Activated T-cell treated with anti-CD3 and anti-CD28 coated beads, Interleukin-2, amount 50 U/mL, for 24 hours (primary cell): ENCODE data around the gene TSC2.
"Not testable (repeated sequence)": the region's sequence is repeated elsewhere in the genome, so short reads cannot be mapped to it uniquely, and the experiment has no call there.

Experiments
- DNase-seq: peaks from one replicate; pipeline ENCODE4 v3.0.0-alpha.2; 2020
- H3K27ac Mint-ChIP-seq: 2 replicates; pipeline ENCODE4 v1.8.0; 2020; ENCODE audit warnings: mild to moderate bottlenecking, mixed read lengths
- H3K27me3 Mint-ChIP-seq: 2 replicates; pipeline ENCODE4 v1.8.0; 2020; ENCODE audit warnings: mixed read lengths
- H3K36me3 Mint-ChIP-seq: 2 replicates; pipeline ENCODE4 v1.8.0; 2020; ENCODE audit warnings: low read depth, mixed read lengths
- H3K4me1 Mint-ChIP-seq: 2 replicates; pipeline ENCODE4 v1.8.0; 2020; ENCODE audit warnings: low read depth, mixed read lengths
- H3K4me3 Mint-ChIP-seq: 2 replicates; pipeline ENCODE4 v1.8.0; 2020; ENCODE audit warnings: mild to moderate bottlenecking, moderate library complexity, mixed read lengths
- H3K9me3 Mint-ChIP-seq: 2 replicates; pipeline ENCODE4 v1.8.0; 2020; ENCODE audit warnings: mixed read lengths

Gene TSC2

DNA sequence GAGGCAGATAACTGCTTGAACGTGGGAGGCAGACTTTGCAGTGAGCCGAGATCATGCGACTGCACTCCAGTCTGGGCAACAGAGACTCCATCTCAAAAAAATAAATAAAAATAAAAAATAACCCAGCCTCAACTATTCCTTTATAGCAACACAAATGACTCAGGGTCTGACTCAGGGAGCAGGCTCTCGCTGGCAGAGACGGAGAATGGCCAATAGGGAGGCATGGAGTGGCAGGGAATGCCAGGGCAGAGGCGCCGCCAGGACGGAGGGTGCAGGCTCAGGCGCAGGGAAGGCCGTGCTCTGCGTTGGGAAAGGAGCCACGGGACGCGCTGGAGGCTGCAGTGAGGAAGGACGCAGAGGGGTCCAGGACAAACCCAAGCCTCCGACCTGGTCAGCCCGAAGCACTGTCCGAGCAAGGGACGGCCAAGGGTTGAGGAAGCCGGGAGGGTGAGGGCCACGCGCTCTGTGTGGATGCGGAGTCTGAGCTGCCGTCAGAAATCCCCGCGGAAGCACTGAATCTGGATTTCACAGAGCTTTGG, 47.6 kb downstream of the TSC2 start:
- Mint-ChIP-seq H3K27ac (no peak overlapping the region), H3K4me1 (no peaks in the 10 kb centered on the region), H3K4me3 (no peak overlapping the region), H3K36me3 (peaks cover 45% of the 10 kb centered on the region), H3K9me3 (no peaks in the 10 kb centered on the region), H3K27me3 (no peaks in the 10 kb centered on the region)
- no peak for DNase-seq

DNA sequence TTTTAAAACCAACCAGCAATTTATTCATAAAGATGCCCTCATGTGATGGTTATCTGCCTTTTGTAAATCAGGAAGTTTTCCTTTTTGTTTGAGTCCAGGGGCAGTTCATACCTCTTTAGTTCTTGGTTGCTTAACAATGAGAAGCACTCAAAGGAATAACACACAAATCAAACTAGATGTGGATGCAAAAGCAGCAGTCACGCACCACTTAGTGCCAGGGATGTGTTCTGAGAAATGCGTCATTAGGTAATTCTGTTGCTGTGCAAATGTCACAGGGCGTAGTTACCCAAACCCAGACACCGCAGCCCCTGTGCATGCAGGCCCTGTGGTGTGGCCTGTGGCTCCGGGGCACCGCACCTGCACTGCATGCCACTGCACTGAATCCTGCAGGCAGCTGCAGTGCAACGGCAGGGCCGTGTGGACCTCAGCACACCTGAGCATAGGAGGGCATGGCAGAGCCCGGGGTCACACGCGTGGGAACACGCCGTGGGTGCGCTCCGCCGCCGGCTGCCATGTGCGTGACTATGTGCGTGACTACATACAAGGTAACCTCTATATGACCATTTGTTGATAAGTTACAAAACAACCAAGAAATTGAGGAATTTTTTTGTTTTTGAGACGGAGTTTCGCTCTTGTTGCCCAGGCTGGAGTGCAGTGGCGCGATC, 48.3 kb downstream of the TSC2 start:
- H3K27ac Mint-ChIP-seq: no peak overlapping the region
- H3K9me3 Mint-ChIP-seq: no peaks in the 10 kb centered on the region
- peaks cover 48% of the 10 kb centered on the region for H3K36me3 Mint-ChIP-seq
- no peak overlapping the region for H3K4me3 Mint-ChIP-seq
- H3K4me1 Mint-ChIP-seq: no peaks in the 10 kb centered on the region
- H3K27me3 Mint-ChIP-seq: no peaks in the 10 kb centered on the region
- DNase-seq: no peak

DNA sequence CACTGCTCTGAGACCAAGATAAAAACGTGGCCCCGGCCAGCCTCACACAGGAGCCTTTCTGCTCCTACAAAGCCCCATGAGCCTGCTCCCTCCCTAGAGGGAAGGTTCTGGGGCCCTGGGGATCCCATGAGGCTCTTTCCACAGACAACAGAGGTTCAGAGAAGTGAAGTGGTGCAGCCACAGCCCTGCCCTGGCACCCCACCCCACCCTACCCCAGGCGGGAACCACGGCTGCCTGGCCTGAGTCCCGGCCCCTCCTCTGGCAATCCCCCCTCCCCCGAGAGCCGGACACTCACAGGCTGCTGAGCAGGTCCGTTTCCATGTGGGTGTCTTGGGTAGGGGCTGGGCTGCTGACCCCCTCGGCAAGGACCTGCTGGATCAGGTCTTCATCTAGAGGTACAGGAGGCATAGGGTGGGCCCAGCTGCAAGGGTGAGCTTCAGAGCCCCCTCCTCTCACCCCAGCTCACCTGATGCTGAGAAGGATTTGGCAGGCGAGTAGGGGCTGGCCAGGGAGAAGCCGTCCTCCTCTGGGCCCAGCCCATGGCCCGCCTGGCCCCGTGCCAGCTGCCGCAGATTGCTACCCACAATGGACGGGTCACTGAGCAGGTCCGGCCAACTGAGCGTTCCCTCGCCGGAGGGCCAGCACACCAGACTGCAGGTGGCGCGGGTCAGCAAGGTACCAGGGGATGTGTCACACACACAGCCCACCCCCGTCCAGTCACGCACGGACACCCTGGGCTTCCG, 49.2 kb downstream of the TSC2 start:
- no peak overlapping the region for H3K27ac Mint-ChIP-seq

DNA sequence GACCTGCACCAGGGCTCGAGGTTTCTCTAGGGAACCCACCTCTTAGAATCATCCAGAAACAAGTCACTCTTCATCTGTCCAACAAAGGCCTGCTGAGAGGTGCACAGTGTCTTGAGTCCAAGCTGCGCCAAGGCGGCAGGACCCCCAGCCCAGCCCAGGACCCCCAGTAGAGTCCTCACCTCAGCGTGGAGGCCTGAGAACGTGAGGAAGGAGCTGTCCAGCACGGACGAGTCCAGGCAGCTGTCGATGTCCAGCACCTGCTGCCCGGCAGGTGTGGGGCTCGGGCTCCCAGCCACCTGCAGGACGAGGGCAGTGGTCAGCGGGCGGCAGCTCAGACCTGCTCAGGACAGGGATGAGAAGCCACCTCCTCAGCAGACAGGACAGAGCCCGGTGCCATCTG, 49.9 kb downstream of the TSC2 start:
- H3K36me3 Mint-ChIP-seq: peaks cover 52% of the 10 kb centered on the region
- H3K4me3 Mint-ChIP-seq, H3K9me3 Mint-ChIP-seq, H3K4me1 Mint-ChIP-seq, H3K27me3 Mint-ChIP-seq, H3K27ac Mint-ChIP-seq, DNase-seq: not testable (repeated sequence)

More for the DNA sequence above, 49.2 kb downstream of the TSC2 start:
- Mint-ChIP-seq H3K4me1 (no peaks in the 10 kb centered on the region), H3K4me3 (no peak overlapping the region), H3K36me3 (peaks cover 51% of the 10 kb centered on the region), H3K27me3 (no peaks in the 10 kb centered on the region), H3K9me3 (no peaks in the 10 kb centered on the region)
- no peak for DNase-seq

DNA sequence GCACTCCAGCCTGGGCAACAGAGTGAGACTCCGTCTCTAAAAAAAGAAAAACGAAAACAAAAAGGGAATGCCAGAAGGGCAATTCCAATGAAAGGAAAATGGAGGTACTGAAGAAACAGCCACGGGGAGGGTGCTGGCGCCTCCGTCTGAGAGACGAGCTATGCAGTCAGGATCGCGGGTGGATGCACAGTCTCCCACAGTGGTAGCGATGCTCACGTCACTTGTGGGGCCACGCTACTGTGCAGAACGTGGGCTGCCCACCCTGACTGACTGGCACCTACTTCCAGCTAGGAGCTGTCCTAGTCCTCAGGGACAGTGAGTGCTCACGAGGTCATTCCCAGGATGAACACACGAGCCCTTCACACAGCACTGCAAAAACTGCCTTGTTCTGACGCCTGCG, 53.8 kb downstream of the TSC2 start:
- H3K9me3 Mint-ChIP-seq, H3K4me3 Mint-ChIP-seq, H3K27me3 Mint-ChIP-seq, H3K4me1 Mint-ChIP-seq, DNase-seq, H3K27ac Mint-ChIP-seq: not testable (repeated sequence)
- H3K36me3 Mint-ChIP-seq: peaks cover 42% of the 10 kb centered on the region

DNA sequence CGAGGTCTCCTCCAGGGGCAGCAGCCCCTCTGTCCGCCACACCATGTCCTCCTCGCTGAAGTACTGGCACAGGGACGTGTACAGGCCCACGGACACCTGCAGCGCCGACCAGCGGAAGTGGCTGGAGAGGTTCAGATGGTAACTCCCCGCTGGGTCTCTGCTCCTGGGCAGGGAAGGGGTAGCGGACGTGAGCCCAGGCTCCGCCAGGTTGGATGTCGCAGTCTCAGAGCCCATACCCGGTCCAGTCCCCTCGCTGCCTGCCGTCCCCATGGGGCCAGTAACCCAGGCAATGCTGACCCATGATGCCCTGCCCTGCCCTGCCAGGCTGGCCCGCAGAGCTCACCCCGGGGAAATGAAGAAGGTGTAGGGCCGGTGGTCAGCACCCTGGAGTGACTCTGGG, 54.7 kb downstream of the TSC2 start:
- H3K4me3 Mint-ChIP-seq: no peak overlapping the region
- no peak overlapping the region for H3K27ac Mint-ChIP-seq
- no peak for DNase-seq
- H3K9me3 Mint-ChIP-seq: no peaks in the 10 kb centered on the region
- no peaks in the 10 kb centered on the region for H3K27me3 Mint-ChIP-seq
- peaks cover 37% of the 10 kb centered on the region for H3K36me3 Mint-ChIP-seq
- H3K4me1 Mint-ChIP-seq: no peaks in the 10 kb centered on the region

DNA sequence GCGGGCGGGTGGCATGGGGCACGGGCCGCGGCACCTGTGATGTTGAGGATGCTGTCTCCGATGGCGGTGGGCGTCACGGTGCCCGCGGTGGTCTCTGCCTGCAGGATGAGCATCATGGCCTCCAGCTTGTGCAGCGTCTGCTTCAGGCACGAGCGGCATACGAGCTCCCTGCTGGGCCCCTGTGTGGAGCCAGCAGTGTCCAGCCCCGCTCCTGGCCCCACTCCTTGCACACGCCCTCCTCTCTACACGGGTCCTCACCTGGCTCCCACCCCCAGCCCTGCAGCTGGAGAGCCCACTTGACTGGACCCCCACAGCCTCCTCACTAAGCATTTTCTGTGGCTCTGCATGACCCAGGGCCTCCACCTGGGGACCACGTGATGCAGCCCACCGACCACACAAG, 56.7 kb downstream of the TSC2 start:
- H3K9me3 Mint-ChIP-seq, DNase-seq, H3K4me1 Mint-ChIP-seq, H3K27ac Mint-ChIP-seq, H3K27me3 Mint-ChIP-seq, H3K4me3 Mint-ChIP-seq: not testable (repeated sequence)
- peaks cover 34% of the 10 kb centered on the region for H3K36me3 Mint-ChIP-seq

DNA sequence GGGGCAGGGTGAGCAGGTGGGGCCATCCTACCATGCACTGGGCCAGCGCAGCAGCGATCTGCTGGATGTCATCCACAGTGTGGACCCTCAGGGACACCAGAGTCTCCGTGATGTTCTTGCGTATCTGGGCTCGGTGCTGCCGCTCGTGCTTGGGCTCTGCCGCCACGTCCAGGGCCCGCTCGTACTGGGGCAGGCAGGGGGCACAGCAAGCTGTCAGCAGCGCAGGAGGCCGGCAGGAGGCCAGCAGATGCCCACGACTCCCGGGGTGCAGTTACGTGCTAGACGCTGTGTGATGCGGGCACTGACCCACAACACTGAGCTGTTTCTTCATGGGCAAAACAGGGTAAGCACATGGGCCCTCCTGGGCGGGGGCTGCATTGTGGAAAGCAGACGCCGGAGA, 57.5 kb downstream of the TSC2 start:
- not testable (repeated sequence) for H3K27me3 Mint-ChIP-seq, H3K4me1 Mint-ChIP-seq, DNase-seq, H3K27ac Mint-ChIP-seq, H3K4me3 Mint-ChIP-seq, H3K9me3 Mint-ChIP-seq
- H3K36me3 Mint-ChIP-seq: peaks cover 41% of the 10 kb centered on the region

DNA sequence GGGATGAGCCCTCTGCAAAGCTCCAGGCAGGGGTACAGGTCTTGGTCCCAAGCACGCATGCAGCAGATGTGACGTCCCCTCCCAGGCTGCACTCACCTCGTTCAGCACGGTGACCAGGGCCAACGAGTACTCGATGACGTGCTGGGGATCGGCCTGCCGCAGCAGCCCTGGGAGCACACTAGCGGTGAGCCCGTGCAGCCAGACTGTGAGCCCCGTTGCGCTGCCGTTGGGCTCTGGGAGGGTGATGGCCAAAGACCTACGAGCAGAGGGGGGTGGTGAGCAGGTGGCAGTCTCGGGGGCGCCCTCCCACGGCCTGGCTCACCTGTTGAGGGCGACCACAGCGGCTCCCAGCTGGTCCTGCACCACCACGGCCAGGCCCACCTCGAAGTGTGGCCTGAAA, 58.0 kb downstream of the TSC2 start:
- H3K4me3 Mint-ChIP-seq, DNase-seq, H3K4me1 Mint-ChIP-seq, H3K27me3 Mint-ChIP-seq, H3K27ac Mint-ChIP-seq, H3K9me3 Mint-ChIP-seq: not testable (repeated sequence)
- peaks cover 42% of the 10 kb centered on the region for H3K36me3 Mint-ChIP-seq

DNA sequence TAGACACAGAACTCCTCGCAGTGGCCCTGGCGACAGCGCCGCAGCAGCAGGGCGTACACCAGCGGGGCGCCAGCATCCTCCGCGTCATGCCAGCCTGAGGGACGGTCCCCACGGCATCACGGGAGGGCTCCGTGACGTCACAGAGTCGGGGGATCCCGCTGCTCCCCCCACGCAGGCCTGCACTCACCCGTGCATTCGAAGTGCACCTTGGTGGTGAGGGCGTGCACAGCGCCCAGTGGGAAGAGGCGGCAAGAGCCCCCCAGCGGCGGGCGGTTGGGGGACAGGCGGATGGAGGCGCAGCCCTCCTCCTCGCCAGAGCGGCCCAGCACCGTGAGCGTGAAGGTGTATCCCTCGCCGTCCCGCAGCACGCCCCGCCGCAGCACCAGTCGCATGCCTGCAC, 58.4 kb downstream of the TSC2 start:
- H3K27me3 Mint-ChIP-seq, H3K4me1 Mint-ChIP-seq, DNase-seq, H3K4me3 Mint-ChIP-seq, H3K27ac Mint-ChIP-seq, H3K9me3 Mint-ChIP-seq: not testable (repeated sequence)
- H3K36me3 Mint-ChIP-seq: peaks cover 41% of the 10 kb centered on the region

DNA sequence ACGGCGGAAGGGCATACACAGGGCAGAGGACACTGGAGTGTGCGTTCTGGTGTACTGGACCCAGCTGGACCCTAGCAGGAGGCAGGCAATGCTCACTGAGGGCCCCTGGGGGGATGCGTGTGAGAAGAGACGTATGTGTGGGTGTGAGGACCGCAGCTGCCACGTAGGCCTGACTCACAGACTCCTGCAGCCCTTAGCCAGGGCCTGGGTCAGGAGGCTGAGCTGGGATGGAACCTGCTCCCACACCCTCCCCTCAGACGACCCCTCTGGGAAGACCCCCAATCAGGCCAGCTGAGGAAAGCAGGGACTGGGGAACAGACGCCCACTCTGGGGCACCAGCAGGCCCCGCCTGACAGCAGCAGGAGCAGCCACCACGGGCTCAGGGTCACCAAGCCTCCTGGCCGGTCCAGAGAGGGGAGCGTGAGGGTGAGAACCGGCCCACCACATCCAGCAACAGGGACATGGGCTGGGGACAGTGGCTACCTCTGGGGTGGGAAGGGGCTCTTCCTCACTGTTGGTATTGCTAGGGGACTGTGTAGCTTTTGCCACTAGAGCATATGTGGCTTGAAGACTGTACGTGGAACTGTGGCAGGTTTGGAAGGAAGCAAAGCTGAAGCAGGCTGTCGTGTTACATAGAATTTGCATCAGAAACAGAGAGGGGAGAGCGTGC, 59.5 kb downstream of the TSC2 start:
- not testable (repeated sequence) for H3K4me1 Mint-ChIP-seq, H3K9me3 Mint-ChIP-seq, H3K27me3 Mint-ChIP-seq, H3K27ac Mint-ChIP-seq, DNase-seq, H3K4me3 Mint-ChIP-seq
- H3K36me3 Mint-ChIP-seq: peaks cover 38% of the 10 kb centered on the region

DNA sequence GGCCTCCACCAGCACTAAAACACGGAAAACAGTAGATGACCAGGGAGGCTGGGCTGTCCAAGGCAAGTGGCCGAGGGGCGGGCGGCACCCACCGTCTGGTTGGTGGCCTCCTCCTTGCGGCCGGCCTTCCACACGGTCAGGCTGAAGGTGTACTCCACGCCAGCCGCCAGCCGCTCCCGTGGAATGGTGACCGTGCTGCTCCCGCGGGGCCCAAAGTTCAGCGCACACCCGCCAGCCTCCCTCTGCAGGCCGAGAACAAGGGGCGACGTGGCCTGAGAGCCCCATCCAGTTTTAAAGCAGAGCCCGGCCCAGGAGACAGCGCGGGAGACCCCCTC, 60.0 kb downstream of the TSC2 start:
- DNase-seq, H3K4me1 Mint-ChIP-seq: not testable (repeated sequence)

DNA sequence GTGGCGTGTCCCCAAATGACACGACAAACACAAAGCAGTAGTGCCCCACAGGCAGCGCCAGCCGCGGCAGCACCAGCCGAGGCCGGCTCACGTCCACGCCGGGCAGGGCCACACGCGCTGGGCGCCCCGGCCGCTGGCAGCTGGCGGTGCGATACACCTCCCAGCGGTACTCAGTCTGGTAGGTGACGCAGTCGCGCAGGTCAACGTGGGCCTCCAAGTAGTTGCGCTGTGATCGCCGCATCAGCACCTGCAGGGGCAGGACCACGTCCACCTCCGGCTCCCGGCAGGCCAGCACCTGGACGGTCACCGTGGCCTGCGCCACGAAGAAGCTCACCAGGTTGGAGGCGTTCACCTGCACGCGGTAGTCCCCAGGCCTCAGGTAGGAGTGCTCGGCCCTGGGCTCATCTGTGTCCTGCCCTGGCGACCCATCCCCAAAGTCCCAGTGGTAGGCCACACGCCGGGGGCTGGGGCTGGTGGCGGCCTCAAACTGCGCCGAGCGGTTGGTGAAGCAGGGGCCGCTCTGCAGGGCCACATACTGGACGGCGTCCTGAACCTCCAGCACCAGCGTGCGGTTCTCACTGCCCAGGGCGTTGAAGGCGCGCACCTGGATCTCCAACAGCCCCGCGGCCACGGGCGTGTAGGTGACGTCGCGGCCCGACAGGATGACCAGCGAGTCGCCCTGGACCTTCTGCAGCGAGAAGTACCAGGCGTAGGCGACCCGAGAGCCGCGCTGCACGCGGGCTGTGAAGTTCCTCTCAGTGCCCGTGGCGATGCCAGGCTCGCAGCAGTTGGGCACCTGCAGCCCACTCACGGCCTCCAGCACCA, 60.9 kb downstream of the TSC2 start:
- not testable (repeated sequence) for H3K9me3 Mint-ChIP-seq, DNase-seq, H3K27ac Mint-ChIP-seq, H3K27me3 Mint-ChIP-seq, H3K4me1 Mint-ChIP-seq, H3K4me3 Mint-ChIP-seq
- peaks cover 32% of the 10 kb centered on the region for H3K36me3 Mint-ChIP-seq

More for the DNA sequence above, 60.0 kb downstream of the TSC2 start:
- H3K9me3 Mint-ChIP-seq, H3K4me3 Mint-ChIP-seq, H3K27ac Mint-ChIP-seq, H3K27me3 Mint-ChIP-seq: not testable (repeated sequence)
- H3K36me3 Mint-ChIP-seq: peaks cover 35% of the 10 kb centered on the region

DNA sequence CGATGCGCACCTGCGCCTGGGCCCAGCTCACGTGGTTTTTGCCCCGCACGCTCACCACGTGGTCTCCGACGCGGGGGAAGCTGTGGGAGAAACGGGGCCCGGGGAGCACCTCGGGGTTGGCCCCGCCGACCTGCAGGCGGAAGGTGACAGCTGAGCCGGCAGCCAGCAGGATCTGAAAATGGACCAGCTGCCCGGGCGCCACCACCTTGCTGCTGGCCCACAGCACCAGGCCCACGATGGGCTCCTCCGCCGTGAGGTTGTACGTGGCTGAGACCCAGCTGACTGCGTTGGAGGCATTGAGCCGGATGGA, 61.4 kb downstream of the TSC2 start:
- H3K4me1 Mint-ChIP-seq, H3K27me3 Mint-ChIP-seq, H3K9me3 Mint-ChIP-seq, DNase-seq, H3K4me3 Mint-ChIP-seq, H3K27ac Mint-ChIP-seq: not testable (repeated sequence)
- peaks cover 33% of the 10 kb centered on the region for H3K36me3 Mint-ChIP-seq
